G401 (cell line): ENCODE measurements around the gene MEP1A. TPM values are rescaled to one million over a fixed set of nuclear protein-coding genes. Genes with fewer than 3 reads are reported as not detected.

Experiments
- DNase-seq: peaks from one replicate; pipeline ENCODE4 v3.0.0-alpha.2; 2015; ENCODE audit warnings: low spot score
- in situ Hi-C: cut with HindIII; loops from 2 replicates; pipeline ENCODE4 v1.10.0; 2016; ENCODE audit warnings: low sequenced_read_pairs, mixed read lengths
- total RNA-seq: library from RNA; depleted of rRNA; stranded (reverse); fragments of >200 nt; shearing (Covaris generic); gene quantifications from 2 replicates; pipeline ENCODE4 v1.2.3, GENCODE V29; 2014; rRNA removed

Gene MEP1A
- total RNA-seq, 1 experiment from 2014 or later, result not detected

- in situ Hi-C loops, result no loop called here
Measured at GRCh38 chr6:46888031-46888430, 94.8 kb downstream of the MEP1A start.

DNA sequence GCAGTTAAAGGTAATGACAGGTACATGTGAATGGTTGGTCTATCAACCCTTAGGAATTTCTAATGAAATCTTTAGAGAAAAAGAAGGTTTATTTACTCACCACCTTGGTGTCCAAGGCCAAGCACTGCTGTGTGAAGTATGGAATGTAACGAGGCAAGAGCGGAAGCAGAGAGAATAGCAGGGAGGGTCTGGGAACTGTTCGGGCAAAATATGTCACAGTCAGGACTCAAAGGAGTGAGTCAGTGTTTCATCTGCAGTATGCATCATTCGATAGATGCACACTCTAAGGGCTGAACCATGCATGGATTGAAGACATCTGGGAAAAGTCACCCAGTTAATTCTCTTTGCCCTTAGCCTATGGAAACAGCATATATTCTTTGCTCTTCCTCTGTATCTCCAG lies 95.4 kb downstream of the MEP1A start:
- in situ Hi-C loops, result no loop called here
- DNase-seq, result no peak

More at GRCh38 chr6:46888031-46888430, 94.8 kb downstream of the MEP1A start:
- no peak for DNase-seq

Other genes with a start within 250 kb of the MEP1A start
- gene CYP39A1, start 140.6 kb upstream of the MEP1A start, total RNA-seq, result not detected in 2 replicates
- gene SLC25A27, start 140.4 kb upstream of the MEP1A start, total RNA-seq, result not detected in 2 replicates
- gene TDRD6, start 105.5 kb upstream of the MEP1A start, total RNA-seq, result not detected in 2 replicates
- gene PLA2G7, start 58.0 kb upstream of the MEP1A start, total RNA-seq, result not detected in 2 replicates
- not detected in 2 replicates for gene ANKRD66, start 46.5 kb upstream of the MEP1A start, total RNA-seq
- gene ADGRF5, start 128.5 kb downstream of the MEP1A start, total RNA-seq, result not detected in 2 replicates
- gene ADGRF1, start 248.9 kb downstream of the MEP1A start, total RNA-seq, result not detected in 2 replicates